Measurements from ENCODE around the gene CLEC4G.

CLEC4G gene

GRCh38 chr19:7692417-7693088 is 39.4 kb downstream of the CLEC4G start:
- no peak overlapping the region for H3K4me3 ChIP-seq (ENCODE audit: low read depth, low read length)
- DNase-seq (ENCODE audit: low read depth, low spot score), result no peak
- in situ Hi-C loops (cut with HindIII; ENCODE audit: low sequenced_read_pairs), result no loop called here
- TF ChIP-seq CTCF (IDR thresholded peaks at IDR 0.05; ENCODE audit: low read depth, low read length), result no peak

DNA sequence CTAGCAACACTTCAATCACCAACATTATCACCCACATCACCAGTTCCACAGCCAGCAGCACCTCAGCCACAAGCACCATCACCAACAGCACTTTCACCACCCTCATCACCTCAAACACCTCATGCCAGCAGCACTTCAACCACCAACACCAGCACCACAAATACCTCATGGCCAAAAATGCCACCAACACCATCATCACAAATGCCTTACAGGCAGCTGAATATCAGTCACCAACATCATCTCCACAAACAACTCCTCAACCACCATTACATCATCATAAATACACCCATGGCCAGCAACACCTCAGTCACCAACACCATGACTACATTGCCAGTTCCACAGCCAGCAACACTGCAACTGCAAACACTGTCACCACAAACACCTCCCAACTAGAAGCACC is 40.4 kb downstream of the CLEC4G start:
- in situ Hi-C loops (cut with HindIII; ENCODE audit: low sequenced_read_pairs), result no loop called here
- no peak for TF ChIP-seq CTCF (IDR thresholded peaks at IDR 0.05; ENCODE audit: low read depth, low read length)
- no peak for DNase-seq (ENCODE audit: low read depth, low spot score)
- no peak overlapping the region for H3K4me3 ChIP-seq (ENCODE audit: low read depth, low read length)

DNA sequence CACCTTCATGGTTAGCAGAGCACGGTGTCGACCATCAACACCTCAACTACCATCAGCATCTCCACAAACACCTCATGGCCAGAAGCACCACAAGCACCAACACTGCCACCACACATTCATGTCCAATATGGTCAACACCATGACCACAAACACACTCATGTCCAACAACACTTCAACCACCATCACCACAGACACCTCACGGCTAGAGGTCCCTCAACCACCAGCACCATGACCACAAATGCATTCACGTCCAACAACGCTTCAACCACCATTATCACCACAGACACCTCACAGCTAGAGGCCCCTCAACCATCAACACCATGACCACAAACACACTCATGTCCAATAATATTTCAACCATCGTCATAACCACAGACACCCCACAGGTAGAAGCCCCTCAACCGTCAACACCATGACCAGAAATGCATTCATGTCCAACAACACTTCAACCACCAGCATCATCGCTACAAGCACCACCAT is 41.1 kb downstream of the CLEC4G start:
- no peak for DNase-seq (ENCODE audit: low read depth, low spot score)
- in situ Hi-C loops (cut with HindIII; ENCODE audit: low sequenced_read_pairs), result no loop called here
- TF ChIP-seq CTCF (IDR thresholded peaks at IDR 0.05; ENCODE audit: low read depth, low read length), result no peak
- no peak overlapping the region for H3K4me3 ChIP-seq (ENCODE audit: low read depth, low read length)

GRCh38 chr19:7689165-7689564 is 42.7 kb downstream of the CLEC4G start:
- no peak overlapping the region for H3K4me3 ChIP-seq (ENCODE audit: low read depth, low read length)
- in situ Hi-C loops (cut with HindIII; ENCODE audit: low sequenced_read_pairs), result no loop called here
- no peak for DNase-seq (ENCODE audit: low read depth, low spot score)
- no peak for TF ChIP-seq CTCF (IDR thresholded peaks at IDR 0.05; ENCODE audit: low read depth, low read length)

GRCh38 chr19:7687177-7687576 is 44.7 kb downstream of the CLEC4G start:
- DNase-seq (ENCODE audit: low read depth, low spot score), result no peak
- TF ChIP-seq CTCF (IDR thresholded peaks at IDR 0.05; ENCODE audit: low read depth, low read length), result no peak
- in situ Hi-C loops (cut with HindIII; ENCODE audit: low sequenced_read_pairs), result no loop called here
- no peak overlapping the region for H3K4me3 ChIP-seq (ENCODE audit: low read depth, low read length)

DNA sequence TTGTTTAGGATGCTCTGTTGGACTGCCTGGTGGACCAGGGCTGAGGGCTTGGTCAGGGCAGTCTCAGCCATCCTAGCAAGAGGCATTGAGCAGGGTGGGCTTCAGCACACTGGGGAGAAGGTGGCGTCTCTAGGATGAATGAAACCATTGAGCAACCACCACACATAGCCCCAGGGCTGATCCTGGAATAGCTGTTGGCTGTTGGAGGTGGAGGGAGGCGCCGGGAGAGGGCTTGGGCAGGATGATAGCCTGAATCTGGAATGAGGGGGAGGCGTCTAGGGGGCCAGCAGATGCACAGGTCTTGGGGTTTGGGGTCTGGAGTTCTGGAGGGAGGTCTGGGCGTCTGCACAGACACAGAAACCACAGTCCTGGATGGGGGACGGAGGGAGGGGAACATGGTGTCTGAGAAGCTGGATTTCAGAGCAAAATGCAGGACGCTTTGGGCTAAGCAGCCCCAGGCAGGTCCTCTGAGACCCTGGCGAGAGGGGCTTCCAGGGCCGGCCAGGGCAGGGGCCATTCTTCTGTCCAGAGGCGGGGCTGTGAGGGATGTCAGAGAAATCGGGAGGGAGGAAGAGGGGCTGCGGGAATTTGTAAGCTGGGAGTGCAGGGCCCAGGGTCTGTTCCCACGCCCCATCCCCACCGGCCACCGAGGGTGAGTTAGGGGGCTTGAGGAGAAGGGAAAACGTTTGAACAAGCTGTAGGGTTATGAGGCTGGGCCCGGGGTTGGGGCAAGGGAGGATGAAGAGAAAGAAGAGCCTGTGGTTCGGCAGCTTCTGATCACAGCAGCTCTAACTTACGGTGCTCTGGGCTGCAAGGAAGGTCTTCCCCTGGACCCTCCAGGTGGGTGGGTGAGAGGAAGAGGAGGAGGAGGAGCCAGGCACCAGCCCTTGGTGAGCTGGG is 46.1 kb downstream of the CLEC4G start:
- H3K4me3 ChIP-seq (ENCODE audit: low read depth, low read length), result no peak overlapping the region
- in situ Hi-C loops (cut with HindIII; ENCODE audit: low sequenced_read_pairs), result no loop called here
- no peak for DNase-seq (ENCODE audit: low read depth, low spot score)
- TF ChIP-seq CTCF (IDR thresholded peaks at IDR 0.05; ENCODE audit: low read depth, low read length), result no peak

Measured in astrocyte of the spinal cord (primary cell).